Stimulated activated CD4-positive, alpha-beta T cell treated with anti-CD3 and anti-CD28 coated beads, Interleukin-1b, Interleukin-23, amount 100 ng/mL, for 24 hours (primary cell): ENCODE data around the gene KLK12.

Experiments
- DNase-seq, 4 experiments: peaks; one replicate each; pipeline ENCODE4 v3.0.0-alpha.2; 2020; ENCODE audit warnings: low read depth in 4 of 4, low spot score in 1 of 4

The KLK12 gene

GRCh38 chr19:51055866-51056265, 21.1 kb upstream of the KLK12 start:
- no peak for DNase-seq

- no peak for DNase-seq
Measured at GRCh38 chr19:51047031-51047335, 12.2 kb upstream of the KLK12 start.

- DNase-seq: no peak
Measured at GRCh38 chr19:51044327-51044726, 9.5 kb upstream of the KLK12 start.

- no peak for DNase-seq
Measured at GRCh38 chr19:51043497-51043896, 8.7 kb upstream of the KLK12 start.

GRCh38 chr19:51040151-51040550, 5.3 kb upstream of the KLK12 start:
- no peak for DNase-seq

- DNase-seq: no peak
Measured at GRCh38 chr19:51036519-51036918, 1.7 kb upstream of the KLK12 start.

- no peak for DNase-seq
Measured at GRCh38 chr19:51031880-51032225, 2.9 kb downstream of the KLK12 start.

- no peak for DNase-seq
Measured at GRCh38 chr19:51031220-51031879, 3.5 kb downstream of the KLK12 start.

GRCh38 chr19:51030631-51031030, 4.2 kb downstream of the KLK12 start:
- DNase-seq: no peak

GRCh38 chr19:51029718-51030117, 5.1 kb downstream of the KLK12 start:
- DNase-seq: no peak

- DNase-seq: no peak
Measured at GRCh38 chr19:51027873-51028272, 6.9 kb downstream of the KLK12 start.

GRCh38 chr19:51027126-51027806, 7.5 kb downstream of the KLK12 start:
- no peak for DNase-seq

GRCh38 chr19:51026554-51026831, 8.3 kb downstream of the KLK12 start, which contains the start of gene KLK11:
KLK11 (minus strand) TSS chr19:51026616; CDS start chr19:51025631, 985 bp downstream.
- DNase-seq: no peak

GRCh38 chr19:51025809-51026553, 8.8 kb downstream of the KLK12 start:
- no peak for DNase-seq

GRCh38 chr19:51025401-51025800, 9.4 kb downstream of the KLK12 start:
- DNase-seq: no peak

- DNase-seq: no peak
Measured at GRCh38 chr19:51024924-51025323, 9.9 kb downstream of the KLK12 start.

GRCh38 chr19:51023946-51024345, 10.9 kb downstream of the KLK12 start:
- DNase-seq: no peak

GRCh38 chr19:51022526-51022925, 12.3 kb downstream of the KLK12 start:
- no peak for DNase-seq

- no peak for DNase-seq
Measured at GRCh38 chr19:51020988-51021651, 13.7 kb downstream of the KLK12 start.

- DNase-seq: no peak
Measured at GRCh38 chr19:51019544-51019925, 15.3 kb downstream of the KLK12 start, which contains the start of gene KLK10. KLK10 (minus strand) TSS chr19:51019709; CDS start chr19:51019130, 579 bp downstream.

- DNase-seq: no peak
Measured at GRCh38 chr19:51018745-51019543, 15.9 kb downstream of the KLK12 start.
